ENCODE data around the gene CST9.
"Not testable (repeated sequence)": the region's sequence is repeated elsewhere in the genome, so short reads cannot be mapped to it uniquely, and the experiment has no call there.

Gene CST9

GRCh38 chr20:23622401-23622800 is 16.7 kb upstream of the CST9 start:
- not testable (repeated sequence) for DNase-seq

DNA sequence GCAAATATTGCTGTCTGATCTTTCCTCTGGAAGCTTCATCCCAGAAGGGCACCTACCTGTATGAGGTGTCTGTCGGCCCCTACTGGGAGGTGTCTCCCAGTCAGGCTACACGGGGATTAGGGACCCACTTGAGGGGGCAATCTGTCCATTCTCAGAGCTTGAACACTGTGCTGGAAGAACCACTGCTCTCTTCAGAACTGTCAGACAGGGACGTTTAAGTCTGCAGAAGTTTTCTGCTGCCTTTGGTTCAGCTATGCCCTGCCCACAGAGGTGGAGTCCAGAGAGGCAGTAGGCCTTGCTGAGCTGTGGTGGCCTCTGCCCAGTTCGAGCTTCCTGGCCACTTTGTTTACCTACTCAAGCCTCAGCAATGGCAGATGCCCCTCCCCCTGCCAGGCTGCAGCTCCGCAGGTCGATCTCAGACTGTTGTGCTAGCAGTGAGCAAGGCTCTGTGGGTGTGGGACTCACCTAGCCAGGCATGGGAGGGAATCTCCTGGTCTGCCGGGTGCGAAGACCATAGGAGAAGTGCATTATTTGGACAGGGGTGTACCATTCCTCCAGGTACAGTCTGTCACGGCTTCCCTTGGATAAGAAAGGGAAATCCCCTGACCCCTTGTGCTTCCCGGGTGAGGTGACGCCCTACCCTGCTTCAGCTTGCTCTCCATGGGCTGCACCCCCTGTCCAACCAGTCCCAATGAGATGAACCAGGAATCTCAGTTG is 15.1 kb upstream of the CST9 start:
- DNase-seq = not testable (repeated sequence)

DNA sequence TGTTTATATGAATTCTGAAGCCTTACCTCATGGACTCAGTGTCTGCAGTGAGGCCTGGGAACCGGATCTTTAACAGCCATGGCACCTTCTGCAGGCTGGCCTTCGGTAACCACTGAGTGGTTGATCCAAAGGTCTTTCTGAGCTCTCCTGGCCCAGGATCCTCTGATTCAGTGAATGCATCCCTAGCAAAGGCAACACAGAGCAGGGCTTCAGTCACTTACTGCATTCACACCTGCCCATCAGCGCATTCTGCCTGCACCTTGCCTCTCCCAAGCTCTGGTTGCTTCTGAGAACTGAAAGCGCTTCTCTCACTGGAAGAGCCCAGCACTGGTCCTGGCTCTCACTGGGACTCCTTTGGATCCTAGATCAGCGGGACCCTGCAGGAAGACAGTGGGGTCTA is 8.4 kb upstream of the CST9 start:
- no peak for DNase-seq

- DNase-seq = no peak
These were observed 8.0 kb upstream of the CST9 start for GRCh38 chr20:23613676-23614075.

GRCh38 chr20:23612396-23612795 is 6.7 kb upstream of the CST9 start:
- DNase-seq = no peak

DNA sequence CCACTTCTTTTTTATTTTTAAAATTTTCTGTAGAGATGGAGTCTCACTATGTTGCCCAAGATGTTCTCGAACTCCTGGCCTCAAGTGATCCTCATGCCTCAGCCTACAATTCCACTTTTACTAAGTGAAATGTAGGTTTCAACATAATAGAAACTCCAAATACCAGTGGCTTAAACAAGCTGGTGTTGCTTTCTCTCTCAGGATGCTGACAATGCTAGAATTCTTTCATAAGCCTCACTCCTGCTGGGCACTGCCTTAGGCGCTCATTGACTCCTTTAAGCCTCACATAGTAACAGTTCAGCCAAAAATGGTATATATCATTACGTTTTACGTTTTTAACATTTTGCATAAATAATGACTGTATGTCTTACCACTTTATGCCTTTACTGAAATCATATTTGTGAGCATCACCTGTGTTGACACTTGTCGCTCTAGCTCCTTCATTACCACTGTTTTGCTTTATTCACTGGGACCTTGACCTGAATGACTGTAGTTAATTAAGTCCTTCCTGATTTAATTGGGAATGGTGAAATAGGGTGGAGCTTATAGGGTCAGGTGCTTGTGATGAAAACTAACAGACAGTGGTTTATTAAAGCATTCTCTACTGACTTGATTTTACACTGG is 3.9 kb upstream of the CST9 start:
- DNase-seq = no peak

GRCh38 chr20:23608251-23608846 is 2.6 kb upstream of the CST9 start:
- DNase-seq = no peak

GRCh38 chr20:23607497-23608245 is 2.0 kb upstream of the CST9 start:
- DNase-seq = no peak

GRCh38 chr20:23606652-23607049 is 934 bp upstream of the CST9 start:
- no peak for DNase-seq

DNA sequence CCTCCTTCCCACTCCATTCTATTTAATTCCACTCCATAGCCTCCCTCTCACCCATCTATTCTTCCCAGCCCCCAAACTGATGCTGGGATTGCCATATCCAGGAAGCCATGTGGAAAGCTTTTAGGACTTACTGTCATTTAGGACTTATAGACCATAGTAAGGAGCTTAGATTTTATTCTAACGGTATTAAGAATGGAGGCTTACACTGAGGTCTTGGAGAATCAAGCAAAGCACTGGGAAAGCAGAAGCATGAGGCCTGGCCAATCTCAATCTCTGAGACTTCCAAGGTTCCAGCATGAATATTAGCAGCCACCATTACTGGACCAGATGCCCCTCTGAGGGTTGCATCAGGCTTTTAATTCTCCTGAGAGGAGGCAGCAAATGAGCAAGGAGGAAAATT is 1.4 kb downstream of the CST9 start:
- no peak for DNase-seq

- no peak for DNase-seq
These were observed 2.4 kb downstream of the CST9 start for GRCh38 chr20:23603321-23603720.

GRCh38 chr20:23602699-23603098 is 3.0 kb downstream of the CST9 start:
- no peak for DNase-seq

DNA sequence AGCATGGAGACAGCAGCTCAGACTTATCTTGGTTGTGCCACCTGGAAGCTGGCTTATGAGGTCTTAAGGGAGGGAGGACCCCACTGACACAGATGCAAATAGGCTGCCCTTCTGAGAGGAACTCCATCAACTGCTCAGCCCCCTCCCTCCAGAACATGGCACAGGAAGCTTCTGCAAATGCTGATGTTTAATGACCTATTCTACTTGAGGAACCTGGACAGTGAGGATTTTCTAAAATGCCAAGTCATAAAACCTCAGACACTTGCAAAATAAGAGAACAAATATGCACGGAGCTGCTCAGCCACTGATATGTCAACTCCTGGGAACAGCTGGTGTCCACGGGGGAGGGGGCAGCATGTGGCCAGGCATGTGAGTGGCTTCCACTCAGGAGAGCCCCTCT is 3.5 kb downstream of the CST9 start:
- no peak for DNase-seq

DNA sequence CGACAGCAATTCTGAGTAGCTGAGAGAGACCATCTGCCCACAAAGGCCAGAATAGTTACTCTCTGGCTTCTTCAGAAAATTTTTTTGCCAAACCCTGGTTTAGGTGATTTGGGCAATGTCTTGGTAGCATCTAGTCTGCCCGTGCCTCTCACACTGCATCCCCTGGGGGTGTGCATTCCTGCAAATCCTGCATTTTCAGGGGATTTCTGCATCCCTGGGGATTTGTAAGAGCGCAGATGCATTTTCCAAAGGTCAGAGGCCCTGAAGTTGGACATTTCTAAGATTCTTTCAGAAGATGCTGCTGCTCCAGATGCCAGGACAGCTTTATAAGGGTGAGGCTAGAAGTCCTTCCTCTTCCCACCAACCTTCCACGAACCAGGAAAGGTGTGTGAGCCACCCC is 4.0 kb downstream of the CST9 start:
- DNase-seq = no peak

GRCh38 chr20:23598481-23598880 is 7.2 kb downstream of the CST9 start:
- no peak for DNase-seq

DNA sequence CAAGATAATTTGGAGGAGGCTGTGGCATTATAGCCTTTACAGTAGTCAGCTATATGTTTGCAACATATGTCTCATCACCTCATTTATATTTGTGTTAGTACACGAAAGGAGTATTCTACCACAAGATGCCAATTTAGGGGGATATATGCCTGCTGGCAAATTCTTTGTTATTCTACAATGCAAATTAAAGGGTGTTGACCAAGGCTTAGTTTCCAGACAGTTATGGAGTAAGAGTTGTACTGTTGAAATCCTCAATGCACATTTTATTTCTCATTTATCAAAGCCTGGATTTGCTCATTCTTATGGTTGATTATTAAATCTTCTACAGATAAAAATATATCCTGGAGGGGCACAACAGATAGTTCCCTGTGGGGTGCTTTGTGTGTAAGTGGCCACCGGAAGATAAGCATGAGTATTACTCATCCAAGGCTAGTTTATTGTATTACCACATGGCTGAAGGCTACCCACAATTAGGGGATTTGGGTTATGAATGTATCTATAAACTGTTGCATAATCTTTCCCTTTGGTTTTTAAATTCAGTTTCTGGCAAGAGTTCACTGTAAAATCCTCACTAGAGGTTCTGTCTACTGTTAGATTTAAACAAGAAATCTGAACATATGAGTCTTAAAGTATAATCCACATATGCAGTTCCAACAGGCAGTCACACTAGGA is 9.0 kb downstream of the CST9 start:
- no peak for DNase-seq

DNA sequence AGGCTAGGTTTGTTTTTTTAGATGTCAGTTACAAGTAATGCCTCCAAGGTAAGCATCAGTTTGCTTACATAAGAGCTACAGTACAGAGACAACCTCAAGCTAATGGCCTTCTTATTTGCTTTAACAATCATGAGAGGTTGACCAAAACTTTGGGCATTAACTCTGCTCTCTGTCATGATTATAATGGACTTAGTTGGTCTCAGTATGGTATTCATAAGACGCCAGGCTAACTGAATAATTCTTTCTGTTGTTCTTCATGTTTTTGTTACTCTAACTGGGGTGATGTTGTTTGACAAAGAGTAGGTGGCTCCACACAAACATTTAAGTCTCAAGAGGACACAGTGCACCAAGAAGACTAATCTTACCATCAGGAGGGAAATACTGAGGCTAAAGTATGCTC is 9.8 kb downstream of the CST9 start:
- no peak for DNase-seq

- no peak for DNase-seq
These were observed 17.0 kb downstream of the CST9 start for GRCh38 chr20:23588434-23589403.

DNA sequence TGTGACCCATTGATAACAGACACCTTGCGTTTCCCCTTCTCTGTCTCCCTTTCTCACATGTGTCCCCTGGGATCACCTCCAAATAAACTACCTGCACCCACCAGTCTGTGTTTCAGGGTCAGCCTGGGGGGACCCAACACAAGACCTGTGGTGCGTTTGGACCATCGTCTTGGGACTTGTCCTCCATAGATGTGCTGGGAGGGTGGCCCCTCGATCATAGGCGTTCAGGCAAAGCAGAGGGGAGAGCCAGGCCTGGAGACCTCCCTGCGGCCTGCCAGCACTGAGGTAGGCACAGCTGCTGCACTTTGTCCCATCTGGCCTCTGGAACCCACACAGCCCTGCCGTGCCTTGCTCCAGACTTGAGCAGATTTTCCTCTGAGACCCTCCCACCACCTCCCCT is 18.1 kb downstream of the CST9 start:
- DNase-seq = no peak

DNA sequence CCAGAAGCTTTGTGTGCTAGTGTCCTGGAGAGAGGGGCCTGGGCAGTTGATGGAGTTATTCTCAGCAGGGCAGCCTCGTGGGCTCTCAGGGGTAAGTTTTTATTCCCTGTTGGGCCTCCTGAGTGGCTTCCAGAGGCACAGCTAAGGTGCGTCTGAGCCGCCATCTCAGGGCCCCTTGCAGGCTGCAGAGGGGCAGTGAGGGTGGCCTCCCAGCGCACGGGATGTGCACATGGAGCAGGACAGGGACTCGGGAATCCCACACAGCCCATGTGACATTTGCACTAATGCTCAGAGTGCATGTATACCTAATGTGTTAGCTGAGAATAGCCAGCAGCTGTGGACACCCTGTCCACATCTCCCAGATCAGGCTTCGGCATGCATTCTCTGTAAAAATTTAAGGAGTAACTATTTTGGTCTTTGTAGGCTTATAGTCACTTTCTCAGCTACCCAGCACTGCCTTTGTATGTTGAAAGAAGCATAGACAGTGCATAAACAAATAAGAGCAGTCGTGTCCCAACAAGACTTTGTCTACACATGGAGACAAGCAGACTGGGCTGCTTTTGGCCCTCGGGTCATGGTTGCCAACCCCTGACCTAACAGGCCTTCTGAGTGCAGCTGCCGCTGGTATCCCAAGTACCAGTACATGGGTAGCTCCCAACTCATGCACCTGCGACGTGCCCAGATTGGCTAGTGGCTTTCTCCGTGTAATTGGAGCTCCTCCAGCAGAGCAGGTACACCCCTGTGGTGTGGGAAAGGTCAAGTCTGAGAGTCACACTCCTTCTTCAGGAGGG is 18.8 kb downstream of the CST9 start:
- DNase-seq = no peak
